HG03558 (cell line): ENCODE results near the gene RNH1.

Source experiments
- ATAC-seq: cut with Tn5 transposase; IDR thresholded peaks from one replicate; pipeline ENCODE4 v1.9.1; 2021; ENCODE audit warnings: moderate number of reproducible peaks; ENCODE audit not compliant: unreplicated experiment; ENCODE audit errors: extremely low read depth

The RNH1 gene

DNA sequence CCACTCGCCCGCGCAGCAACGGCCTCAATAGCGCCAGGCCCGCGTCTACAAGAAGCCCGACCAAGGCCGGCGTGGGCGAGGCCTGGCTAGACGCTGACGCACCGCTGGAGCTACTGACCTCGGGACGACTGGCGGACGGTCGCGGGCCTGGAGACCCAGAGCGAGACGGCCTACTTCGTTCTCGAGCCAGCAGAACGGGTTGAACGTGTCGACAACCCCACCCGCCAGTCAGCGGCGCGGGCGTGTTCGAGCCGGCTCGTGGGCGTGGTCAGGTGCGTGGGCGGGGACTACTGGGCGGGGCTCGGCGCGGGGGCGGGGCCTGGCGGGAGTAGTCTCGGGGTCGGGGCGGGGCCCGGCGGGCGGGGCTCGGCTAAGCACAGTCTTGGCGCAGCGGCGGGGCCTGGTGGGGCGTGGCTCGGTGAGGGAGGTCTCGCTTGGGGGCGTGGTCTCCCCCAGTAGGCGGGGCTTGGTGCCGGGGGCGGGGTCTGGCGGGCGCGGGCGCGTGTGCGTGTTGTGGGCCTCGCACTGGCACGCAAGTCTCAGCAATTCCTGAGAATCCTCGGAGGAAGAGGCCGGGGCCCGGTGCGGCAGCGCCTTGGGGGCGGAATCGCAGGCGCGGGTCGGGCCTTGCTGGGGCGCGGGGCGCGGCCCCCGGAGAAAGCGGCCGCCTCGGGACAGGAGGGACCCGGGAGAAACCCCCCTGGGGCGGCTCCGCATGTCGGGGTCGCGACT, at the start of gene RNH1:
Gene RNH1 (minus strand): TSS at position 248 of the 732 bp plus-strand sequence. CDS start 5,080 bp downstream, outside the sequence.
- ATAC-seq = peak; percentile 15

DNA sequence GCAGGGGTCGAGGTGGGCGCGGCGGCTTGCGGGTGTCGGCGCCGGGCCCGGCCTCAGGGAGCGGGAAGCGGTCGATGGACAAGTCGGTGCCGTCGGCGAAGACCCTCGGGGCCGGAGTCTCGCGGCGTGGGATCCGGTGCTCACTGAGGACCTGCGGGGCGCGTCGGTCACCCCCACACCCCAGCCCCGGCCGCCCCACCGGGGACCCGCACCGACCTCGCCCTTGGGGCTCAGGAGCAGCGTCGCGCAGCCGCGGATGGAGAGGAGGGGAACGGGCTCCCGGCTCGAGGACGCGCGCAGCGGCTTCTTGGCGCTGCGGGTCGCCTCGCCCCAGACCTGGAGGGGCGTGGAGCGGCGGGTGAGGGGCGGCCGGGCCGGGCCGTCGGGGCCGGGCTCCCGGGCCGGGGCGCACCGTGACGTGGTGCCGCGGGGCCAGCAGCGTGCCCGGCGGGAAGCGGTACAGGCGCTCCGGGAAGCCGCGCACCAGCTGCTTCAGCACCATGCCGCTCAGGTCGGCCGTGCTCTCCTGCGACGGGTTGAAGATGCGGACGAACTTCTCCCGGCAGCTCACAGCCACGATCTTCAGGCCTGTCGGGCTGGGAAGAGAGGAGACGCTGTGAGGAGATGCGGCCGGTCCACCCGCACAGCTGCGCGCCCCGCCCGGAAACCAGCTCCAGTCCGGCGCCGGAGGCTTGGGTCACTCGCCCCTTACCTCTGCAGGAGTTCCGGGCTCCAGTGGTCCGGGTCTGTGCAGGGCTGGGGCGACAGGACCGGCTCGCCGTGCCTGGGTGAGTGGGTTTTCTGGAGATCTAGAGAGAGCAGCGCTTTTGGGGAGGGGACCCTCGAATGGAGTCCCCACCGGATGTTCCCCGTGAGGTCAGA, 49.0 kb upstream of the RNH1 start:
- ATAC-seq = no peak

DNA sequence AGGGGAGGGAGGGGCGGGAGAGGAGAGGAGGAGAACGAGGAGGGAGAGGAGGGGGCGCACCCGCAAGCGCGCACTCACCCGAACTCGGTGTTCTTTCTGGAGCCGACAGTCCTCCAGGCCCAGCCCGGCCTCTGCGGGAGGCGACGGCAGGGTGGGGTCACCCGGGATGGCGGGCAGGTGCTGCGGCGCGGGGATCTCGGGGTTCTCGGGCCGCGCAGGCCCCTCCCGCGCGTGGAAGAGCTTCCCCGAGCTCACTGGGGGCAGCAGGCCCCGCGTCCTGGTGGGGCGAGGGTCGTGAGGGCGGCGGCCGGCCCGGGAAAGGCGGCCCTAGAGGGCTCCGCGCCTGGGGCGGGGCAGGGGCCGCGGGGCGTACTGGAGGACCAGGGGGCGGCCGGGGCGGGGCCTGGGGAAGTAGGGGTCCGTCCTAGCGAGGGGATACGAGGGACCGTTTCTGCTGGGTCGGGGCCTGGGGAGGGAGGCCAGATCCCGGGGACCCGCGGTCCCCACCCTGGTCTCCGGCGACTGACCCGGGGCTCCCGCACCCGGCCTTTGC, 48.3 kb upstream of the RNH1 start:
- ATAC-seq = no peak

DNA sequence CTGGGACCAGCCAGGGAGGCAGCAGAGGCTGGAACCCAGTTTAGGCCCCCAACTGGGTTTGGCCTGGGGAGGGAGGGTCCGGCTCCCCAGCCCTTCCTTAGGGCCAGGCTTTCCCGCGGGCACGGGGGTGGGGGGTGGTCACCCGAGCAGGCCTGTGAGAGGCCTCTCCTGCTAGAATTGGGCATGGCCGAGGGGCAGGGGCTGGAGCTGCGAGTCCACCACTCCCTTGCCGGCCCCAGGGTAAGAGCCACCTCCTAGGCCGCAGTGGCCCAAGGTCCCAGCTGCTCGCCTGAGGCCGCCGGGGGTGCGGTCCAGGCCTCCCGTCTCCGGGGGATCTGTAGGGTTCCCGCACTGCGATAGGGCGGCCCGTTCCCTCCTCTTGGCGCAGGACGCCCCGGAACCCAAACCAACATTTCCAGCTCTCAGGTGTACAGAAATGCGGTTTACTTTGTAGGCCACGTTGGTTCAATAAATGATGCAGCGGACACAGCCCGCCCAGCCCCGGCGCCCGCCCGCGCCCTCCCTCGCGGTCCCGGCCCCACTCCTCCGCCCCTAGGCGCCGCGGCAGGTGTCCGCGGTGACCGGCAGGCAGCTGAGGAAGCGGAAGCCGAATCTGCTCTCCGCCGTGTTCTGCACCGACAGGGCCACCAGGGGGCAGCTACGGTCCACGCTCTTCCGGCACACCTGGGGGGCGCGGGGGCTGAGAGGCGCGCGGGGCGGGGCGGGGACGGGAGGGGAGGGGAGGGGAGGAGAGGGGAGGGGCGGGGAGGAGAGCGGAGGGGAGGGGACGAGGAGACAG, 47.6 kb upstream of the RNH1 start:
- ATAC-seq = no peak

DNA sequence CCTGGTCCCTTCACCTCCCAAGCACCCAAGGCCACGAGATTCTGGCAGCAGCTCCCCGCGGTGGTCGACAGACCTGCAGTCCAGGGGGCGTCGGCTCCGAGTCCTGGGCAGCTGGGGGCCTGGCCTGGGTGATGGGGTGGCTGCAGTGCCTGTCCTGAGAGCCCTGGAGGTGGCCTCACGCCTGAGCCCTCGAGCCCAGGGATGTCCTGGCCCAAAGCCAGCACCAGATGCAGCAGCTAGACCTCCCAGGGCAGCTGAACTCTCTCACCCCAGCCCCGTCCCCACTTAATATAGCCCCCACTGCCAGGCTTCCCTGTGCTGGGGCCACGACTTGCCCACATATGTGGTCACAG, 46.9 kb upstream of the RNH1 start:
- ATAC-seq = no peak

DNA sequence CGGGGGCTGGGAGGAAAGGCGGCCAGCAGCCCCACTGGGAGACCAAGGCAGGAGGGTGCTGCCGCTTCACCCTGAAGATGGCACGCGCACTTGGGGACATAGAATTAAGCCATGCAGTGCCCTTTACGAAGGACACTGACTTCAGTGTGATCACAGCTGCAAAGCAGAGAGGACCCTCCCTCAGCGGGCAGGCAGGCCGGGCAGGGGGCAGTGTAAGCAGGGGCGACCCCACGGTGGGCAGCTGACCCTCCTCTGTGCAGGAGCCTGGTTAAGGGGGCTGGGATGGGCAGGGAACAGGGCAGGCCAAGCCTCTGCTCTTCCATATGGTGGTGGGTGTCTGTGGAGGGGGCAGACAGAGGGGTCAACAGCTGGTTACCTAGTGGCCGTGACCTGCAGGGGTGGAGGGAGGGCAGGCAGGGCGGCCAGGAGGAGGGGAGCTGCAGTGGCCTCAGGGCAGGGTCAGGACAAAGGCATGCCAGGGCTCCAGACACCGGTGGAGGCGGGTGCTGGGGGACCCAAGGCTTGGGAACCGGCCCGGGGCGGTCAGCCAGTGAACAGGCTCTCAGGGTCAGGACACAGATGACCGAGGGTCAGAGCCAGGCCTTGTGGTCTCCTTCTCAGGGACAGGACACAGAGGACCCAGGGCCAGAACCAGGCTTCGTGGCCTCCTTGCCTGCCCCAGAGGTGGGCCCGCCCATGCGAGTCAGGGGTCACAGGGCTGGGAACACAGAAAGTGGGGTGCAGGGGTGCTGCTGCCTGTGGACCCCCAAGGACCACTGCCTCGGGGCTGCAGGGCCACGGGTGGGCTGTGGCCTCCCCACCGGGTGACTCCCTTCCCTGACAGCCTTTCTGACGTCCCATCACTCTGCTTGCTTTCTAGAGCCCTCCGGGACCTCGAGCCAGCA, 46.3 kb upstream of the RNH1 start:
- ATAC-seq = no peak

DNA sequence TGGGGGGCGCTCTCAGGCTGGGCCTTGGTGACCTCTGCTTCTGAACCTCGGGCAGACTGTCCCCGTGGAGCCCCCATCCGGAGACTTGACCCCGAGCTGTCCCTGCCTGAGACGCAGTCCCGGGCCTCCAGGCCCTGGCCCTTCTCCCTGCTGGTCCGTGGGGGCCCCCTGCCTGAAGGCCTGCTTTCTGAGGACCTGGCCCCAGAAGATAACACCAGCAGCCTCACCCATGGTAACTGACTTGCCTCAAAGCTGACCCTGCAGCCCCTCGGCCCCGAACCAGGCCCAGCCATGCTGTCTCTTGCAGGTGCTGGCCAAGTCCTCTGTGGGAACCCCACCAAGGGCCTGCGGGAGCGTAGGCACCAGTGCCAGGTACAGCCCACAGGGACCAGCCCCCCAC, 44.6 kb upstream of the RNH1 start:
- ATAC-seq = no peak

DNA sequence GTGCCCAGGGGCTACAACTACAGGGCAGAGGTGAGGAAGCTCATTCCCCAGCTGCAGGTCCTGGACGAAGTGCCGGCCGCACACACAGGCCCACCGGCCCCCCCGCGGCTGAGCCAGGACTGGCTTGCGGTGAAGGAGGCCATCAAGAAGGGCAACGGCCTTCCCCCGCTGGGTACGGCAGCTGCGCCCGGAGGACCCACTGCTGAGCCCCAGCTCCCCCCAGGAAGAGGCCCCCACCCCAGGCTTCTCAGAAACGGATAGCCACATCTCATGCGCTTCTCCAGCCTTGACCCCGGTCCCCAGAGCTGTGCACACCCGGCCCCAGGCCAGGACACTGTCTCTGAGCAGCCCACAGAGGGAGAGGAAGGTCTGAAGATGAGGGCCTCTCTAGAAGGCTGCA, 44.1 kb upstream of the RNH1 start:
- no peak for ATAC-seq

DNA sequence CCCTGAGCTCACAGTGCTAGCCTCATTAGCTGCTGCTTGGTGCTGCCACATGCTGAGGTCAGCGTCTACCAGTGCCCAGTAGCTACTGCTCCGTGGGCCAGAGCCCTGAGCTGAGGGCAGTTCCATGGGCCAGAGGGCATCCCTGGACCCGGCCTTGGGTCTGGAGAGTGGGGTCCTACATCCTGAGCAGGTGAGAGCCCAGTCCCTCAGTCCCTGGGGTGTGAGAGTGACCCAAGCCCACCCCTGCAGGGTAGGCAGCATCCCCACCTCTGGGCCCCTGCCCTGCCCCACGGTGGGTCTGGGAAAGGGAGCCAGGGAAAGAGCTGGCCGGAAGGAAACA, 43.7 kb upstream of the RNH1 start:
- no peak for ATAC-seq

DNA sequence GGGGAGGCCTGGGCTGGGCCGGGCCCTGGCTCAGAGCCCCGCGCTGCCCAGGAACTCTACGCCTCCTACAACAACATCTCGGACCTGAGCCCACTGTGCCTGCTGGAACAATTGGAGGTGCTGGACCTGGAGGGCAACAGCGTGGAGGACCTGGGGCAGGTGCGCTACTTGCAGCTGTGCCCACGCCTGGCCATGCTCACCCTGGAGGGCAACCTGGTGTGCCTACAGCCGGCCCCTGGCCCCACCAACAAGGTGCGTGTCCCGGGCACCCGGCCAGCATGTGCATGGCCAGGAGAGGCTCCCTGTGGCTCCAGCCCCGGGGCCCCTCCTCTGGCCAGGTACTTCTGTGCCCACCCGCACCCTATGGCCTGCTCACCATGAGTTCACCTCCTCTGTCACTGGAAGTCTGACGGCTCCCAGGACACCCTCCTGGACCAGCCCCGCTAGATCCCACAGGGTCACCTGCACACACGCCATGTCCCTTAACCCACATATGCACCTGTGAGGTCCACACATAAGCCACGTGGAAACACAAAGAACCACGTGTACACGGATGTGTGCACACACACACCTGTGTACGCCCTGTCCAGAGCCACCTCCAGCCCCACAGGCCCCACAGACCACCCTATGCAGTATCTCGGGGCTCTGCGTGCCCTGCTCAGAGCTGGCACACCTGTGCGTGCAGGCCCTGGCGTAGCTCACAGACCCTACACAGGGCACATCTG, 43.1 kb upstream of the RNH1 start:
- no peak for ATAC-seq

DNA sequence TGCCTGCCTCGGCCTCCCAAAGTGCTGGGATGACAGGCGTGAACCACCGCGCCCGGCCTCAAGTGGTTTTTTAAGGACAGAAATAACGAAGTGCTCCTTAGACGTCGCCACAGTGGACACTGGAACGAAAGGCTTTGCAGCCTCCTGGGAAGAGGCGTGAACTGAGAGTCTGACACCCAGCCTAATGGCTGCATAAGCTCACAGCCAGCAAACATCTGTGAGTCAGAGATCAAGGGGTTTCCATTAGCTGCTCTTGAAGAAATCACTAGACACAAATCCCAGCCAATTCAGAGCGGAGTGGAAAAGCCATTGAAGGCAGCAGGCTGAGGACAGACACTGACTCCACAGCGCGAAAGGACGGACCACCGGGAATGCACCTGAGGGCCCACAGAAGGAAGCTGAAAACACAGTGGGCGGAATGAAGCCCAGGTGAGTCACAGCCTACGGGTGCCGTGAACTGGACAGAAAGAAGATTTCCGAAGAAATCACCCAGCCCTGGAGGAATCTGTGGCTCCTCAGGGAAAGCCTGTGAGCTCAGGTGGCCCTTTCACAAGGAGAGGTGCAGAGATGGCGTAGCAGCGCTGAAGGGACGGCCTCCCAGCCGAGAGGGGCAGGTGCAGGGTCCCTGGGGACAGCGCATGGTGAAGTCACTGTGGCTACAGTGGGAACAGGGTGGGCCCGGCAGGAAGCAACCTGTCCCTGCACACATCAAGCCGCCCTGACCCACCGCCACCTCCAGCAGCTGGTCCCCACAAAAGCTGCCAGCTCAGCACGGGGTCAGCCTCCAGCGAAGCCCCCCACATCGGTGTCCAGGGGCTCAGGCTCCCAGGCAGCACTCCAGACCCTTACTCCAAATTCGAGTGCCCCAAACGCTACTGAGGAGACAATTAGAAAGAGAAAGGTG, 41.9 kb upstream of the RNH1 start:
- ATAC-seq = no peak

DNA sequence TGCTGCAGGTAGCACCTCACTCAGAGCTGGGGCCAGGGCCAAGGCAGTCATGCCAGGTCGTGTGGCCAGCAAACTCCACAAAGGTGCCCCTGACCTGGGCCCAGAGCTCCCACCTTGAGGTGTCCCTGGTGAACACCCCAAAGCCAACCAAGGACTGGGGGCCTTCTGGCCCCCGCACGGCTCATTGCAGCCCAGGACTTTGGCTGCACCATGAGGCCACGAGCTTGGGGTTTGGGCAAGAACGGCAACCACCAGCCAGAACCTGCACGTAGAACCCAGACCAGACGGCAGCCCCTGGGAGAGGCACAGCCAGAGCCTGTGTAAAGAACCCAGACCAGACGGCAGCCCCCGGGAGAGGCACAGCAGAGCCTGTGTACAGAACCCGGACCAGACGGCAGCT, 38.1 kb upstream of the RNH1 start:
- no peak for ATAC-seq

DNA sequence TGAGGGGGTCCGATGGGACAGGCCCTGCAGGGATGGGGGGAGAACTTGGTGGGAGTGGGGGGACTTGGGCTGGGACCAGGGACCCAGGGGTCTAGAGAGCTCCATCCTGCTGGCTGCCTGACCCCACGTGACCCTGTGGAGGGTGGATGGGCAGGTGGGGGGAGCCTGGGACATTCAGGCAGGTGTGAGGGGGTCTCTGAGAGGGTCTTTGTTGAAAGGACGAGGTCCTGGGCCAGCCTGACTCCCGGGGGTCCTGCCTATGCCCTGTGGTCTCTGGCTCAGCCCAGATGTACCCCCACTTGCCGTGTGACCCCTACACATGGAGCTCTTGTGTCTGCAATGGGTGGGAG, 37.8 kb upstream of the RNH1 start:
- no peak for ATAC-seq

DNA sequence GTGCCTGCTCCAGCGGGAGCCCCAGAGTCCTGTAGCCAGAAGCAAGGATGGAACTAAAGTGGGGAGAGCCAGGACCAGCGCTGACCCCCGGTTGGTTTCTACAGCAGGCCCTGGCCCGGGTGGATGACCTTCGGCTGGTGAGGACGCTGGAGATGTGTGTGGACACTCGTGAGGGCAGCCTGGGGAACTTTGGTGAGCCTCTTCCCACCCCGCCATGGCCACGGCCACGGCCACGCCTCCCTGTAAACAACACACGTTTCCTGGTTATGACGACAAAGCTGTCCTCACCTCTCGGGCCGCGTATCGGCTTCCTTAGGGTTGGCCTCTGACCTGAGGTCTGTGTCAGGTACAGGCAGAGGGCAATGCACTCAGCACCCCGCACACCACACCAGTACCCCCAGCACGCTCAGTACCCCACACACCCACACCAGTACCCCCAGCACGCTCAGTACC, 34.4 kb upstream of the RNH1 start:
- ATAC-seq = no peak

DNA sequence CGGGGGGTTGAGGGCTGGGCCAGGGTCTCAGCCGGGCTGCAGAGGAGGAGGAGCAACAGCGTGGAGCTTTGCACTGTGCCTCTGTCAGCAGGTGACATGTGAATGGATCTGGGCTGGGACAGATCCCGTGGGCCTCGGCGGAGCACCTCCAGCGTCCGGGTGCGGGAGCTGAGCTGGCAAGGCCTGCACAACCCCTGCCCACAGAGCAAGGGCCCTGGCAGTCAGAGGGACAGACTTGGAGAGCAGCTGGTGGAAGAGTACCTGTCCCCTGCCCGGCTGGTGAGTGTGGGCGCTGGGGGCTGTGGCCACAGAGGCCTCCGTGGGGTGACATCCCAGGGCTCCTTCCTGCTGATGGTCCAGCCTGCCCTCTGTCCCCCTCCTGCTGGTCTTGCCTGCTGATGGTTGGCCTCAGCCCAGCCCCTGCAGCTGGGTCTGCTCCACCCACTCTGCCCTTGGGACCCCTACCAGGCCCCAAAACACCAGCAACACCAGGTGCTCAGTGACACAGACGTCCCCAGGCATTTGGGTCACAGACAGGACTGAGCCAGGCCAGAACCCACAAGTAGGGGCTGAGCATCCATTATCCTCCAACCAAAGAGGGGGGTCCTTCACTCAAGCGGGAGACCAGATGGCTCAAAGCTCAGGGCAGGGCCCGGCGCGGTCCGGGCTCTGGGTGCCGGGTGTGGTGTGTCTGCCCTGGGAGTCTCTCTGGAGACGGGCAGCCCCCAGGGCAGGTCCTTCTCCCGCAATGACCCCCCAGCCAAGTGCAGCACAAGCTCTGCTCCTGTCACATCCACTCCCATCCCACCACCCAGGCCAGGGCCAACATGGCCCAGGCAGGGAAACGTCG, 33.8 kb upstream of the RNH1 start:
- ATAC-seq = no peak

DNA sequence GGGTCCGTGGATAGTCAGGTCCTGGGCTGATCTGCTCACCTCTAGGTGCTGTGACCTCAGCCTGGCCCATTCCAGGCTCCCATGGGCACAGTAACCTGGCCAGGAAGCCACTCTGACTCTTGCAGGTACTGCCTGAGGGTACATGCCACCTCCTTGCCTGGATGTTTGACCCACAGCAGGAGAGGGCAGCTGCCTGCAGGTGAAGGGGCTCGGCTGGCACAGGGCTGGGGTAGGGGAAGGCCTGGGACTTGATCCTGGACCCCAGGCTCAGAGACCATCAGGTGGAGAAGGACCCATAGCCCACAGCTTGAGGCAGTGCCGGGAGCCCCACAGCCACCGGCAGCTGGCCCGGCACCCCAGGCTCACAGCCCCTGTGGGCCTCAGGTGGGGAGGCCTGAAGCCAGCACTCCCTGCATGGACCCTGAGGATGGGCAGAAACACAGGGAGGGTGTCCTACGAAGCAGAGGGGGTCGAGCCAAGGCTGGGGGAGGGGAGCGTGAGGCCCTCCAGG, 33.0 kb upstream of the RNH1 start:
- ATAC-seq = no peak

DNA sequence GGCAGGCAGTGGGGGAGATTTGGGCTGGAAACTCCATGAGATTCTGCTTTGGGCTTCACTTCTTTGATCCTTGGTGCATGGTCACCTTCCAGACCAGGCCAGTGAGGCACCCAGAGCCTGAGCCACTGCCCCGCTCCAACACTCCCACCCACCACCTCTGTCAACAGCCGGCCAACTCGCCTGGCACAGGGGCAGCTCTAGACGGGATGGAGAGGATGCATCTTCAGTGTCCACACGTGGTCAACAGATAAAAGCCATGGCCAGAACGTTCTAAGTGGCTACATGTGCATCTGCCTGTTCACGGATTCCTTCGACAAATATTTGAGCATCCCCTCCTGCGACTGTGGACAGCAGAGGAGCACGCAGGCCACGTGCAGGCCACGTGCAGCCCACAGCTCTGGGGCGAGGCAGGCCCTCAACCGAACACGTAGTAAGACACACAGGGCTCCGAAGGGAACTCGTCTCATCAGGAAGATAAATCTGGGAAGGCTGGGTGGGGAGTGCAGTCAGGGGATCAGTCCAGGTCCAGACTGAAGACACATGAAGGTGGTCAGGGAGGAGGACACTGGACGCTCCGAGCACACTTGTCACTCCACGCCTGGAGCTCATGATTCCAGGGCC, 31.5 kb upstream of the RNH1 start:
- ATAC-seq = no peak
